Measurements from ENCODE around the gene ATP5PF.
"Not testable (repeated sequence)": the region's sequence is repeated elsewhere in the genome, so short reads cannot be mapped to it uniquely, and the experiment has no call there.

ATP5PF gene

DNA sequence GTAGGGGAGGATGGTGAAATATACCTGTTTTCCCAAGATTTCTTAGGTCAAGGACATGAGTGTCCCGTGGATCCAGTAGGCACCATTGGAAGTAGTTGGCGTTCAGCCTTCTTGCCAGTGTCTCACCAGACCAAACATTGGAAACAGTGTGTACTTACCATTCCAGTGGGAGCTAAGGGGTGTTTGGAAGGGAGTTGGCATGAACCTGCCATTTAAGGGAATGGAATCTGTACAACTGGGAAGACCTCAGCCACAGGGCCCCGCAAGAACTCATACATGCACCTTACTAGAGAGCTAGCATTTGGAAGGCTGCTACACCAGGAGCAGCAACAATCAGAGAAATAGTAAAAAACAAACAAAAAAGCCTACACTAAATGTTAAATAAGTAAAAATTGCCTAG, 12.7 kb downstream of the ATP5PF start:
- DNase-seq = no peak

DNA sequence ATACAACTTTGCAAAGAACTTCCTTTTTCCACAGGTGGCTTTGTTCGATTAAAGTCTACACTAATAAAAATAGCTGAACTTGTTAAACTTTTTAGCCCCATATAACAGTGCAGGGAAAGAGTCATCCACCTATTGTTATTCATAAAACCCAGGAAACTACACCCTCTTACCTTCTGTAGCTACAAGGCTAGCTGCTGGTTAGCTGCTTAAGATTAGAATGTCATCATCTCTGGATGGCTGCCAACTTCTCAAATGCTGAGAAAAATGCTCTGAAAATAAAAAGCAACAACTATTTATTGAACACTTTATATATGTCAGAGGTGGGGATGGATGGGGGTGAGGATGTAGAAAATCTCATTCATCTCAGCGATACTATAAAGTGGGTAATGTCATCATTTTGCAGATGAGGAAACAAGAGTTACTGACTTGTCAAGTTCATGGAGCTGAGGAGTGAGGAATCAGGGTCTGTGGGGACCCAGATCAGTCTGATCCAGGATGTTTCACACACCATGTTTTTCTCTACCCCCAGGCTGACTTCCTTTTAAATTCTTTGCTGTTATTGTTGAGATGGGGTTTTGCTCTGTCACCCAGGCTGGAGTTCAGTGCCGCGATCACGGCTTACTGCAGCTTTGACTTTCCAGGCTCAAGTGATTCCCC, 17.1 kb downstream of the ATP5PF start:
- DNase-seq = no peak

GRCh38 chr21:25714066-25714465, 20.6 kb downstream of the ATP5PF start:
- not testable (repeated sequence) for DNase-seq

DNA sequence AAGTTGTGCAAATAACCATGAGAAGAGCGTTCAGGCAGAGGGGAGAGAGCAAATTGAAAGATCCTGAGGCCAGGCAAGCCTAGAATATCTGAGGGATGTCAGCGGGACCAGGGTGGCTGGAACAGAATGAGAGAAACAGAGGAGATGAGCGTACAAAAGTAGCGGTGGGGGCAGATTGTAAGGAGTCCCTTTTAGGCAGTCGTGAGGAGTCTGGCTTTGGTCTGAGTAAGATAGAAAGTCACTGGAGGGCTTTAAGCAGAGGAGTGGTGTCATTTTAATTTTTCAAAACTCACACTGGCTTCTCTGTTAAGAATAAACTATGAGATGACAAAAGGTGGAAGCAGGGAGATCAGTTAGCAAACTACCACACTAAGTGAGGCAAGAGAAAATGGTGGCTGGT, 24.2 kb downstream of the ATP5PF start:
- no peak for DNase-seq

- DNase-seq = no peak
These were observed 24.9 kb downstream of the ATP5PF start for GRCh38 chr21:25709684-25710265.

DNA sequence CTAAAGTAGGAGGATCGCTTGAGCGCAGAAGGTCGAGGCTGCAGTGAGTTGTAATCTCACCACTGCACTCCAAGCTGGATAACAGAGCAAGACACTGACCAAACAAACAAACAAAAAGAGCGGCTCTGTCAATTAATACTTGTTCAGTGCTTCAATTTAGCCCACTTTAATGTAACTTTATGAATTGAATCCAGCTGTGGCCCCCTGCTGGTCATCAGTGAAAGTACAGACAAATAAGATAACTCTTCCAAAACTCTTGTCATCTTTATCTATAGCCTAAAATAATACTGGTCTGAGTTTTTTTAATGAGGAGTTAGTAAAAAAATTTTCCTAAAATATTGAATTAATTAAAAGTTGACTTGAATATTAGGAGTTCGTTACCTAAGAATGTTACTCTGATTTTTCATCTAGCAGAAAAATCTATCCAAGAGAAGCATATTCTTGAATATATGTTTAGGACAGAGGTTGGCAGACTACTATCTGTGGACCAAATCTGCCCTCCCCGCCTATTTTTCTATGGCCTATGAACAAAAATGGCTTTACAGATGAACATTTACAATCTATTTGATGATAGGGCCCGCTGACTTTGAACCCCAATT, 26.1 kb downstream of the ATP5PF start:
- DNase-seq = no peak

DNA sequence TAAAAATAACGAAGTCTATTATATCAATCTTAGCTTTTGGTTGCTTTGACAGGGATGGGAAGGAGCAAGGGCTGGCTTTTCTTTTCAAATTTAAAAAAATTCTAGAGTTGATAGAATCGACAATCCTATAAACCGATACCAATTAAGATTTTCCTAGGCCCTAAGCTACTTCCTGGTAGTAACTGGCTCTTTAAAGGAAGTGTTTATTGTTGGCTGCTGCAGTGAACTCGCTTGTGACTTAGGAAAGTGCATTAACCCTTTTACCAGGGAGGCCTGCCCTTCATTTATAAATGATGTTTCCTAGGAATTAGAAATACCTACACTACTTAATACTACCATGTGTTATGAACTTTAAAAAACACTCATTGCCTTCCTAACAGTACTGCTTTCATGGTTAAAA, 33.2 kb downstream of the ATP5PF start:
- no peak for DNase-seq

- DNase-seq = no peak
These were observed 34.0 kb downstream of the ATP5PF start for GRCh38 chr21:25700741-25701140.

DNA sequence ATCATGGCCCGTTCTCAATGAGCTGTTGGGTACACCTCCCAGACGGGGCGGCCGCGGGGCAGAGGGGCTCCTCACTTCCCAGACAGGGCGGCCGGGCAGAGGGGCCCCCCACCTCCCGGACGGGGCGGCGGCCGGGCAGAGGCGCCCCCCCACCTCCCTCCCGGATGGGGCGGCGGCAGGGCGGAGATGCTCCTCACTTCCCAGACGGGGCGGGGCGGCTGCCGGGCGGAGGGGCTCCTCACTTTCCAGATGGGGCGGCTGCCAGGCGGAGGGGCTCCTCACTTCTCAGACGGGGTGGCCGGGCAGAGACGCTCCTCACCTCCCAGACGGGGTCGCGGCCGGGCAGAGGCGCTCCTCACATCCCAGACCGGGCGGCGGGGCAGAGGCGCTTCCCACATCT, 39.2 kb downstream of the ATP5PF start:
- DNase-seq = not testable (repeated sequence)

- DNase-seq = no peak
These were observed 42.7 kb downstream of the ATP5PF start for GRCh38 chr21:25691976-25692375.

DNA sequence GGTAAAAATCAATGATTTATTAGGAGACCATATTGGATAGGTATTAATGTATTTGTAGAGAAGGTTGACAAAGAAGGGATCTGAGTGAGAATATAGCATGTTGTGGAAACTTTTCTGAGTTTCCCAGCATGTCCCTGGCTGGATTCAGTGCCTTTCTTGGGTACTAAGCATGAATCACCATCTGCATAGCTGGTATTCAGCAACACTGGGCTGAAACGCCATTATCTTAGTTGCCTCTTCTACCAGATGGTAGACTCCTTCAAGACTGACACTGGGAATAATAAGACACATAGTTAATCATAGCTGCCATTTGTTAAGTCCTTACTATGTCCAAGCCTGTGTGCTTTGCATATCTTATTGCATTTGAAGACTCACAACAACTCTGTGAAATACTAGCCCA, 45.5 kb downstream of the ATP5PF start:
- no peak for DNase-seq

- no peak for DNase-seq
These were observed 46.2 kb downstream of the ATP5PF start for GRCh38 chr21:25688275-25689155.

- no peak for DNase-seq
These were observed 46.9 kb downstream of the ATP5PF start for GRCh38 chr21:25687787-25688186.

DNA sequence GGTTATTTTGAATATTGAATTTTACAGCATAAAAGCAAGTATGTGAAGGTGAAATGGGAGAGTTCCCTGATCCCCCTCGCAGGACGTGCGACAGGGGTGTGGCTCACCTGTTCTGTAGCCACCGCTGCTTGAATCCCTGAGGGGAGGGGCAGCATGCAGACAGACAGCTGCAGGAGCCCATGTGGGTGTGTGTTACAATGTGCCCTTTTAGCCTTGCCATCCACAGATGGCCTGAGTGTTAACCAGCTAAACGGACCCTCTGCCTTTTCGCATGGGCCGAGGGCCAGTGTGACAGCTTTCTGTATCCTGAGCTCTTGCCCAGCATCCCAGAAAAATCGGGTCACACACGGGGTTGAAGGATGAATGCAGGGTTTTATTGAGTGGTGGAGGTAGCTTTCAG, 52.3 kb downstream of the ATP5PF start:
- DNase-seq = no peak

DNA sequence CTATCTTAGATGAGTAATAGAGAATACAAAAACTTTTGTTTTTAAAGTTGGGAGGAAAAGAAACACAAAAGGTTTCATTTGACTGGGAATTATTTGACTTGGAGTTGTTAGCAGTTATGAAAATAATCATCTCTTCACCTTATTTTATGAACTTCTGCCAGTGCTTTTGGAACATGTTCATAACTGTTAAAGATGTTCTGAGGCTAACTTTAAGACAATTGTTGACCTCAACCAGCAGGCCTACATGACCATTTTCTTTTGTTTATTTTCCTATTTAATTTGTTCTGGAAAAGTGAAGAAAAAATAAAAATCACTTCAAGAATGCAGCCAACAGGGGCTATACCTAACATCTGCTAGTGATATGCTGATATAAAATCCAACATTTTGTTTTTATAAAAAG, 58.3 kb downstream of the ATP5PF start:
- no peak for DNase-seq
